GM06990 (cell line): ENCODE measurements around the gene JAG2.

Experiments
- DNase-seq: peaks from one replicate; pipeline ENCODE4 v3.0.0-alpha.2; 2011; ENCODE audit not compliant: insufficient read length; ENCODE audit errors: extremely low read depth
- H3K27me3 ChIP-seq: replicated peaks from 2 replicates; pipeline ENCODE4 v1.6.0; 2011; ENCODE audit warnings: low read length; ENCODE audit not compliant: control insufficient read depth, insufficient read depth
- H3K36me3 ChIP-seq: 2 replicates; pipeline ENCODE4 v1.5.1; 2011; ENCODE audit warnings: low read length; ENCODE audit not compliant: control insufficient read depth, insufficient read depth
- H3K4me3 ChIP-seq: replicated peaks from 2 replicates; pipeline ENCODE4 v1.5.1; 2011; ENCODE audit warnings: low read depth, mild to moderate bottlenecking, control low read depth, low read length
- TF ChIP-seq, protein P1 (sequence below): IDR thresholded peaks from 2 replicates; pipeline ENCODE4 v1.5.1; 2011; ENCODE audit warnings: low read length, control low read depth, mild to moderate bottlenecking, inconsistent platforms; ENCODE audit not compliant: insufficient read depth, poor library complexity, severe bottlenecking

JAG2 gene

DNA sequence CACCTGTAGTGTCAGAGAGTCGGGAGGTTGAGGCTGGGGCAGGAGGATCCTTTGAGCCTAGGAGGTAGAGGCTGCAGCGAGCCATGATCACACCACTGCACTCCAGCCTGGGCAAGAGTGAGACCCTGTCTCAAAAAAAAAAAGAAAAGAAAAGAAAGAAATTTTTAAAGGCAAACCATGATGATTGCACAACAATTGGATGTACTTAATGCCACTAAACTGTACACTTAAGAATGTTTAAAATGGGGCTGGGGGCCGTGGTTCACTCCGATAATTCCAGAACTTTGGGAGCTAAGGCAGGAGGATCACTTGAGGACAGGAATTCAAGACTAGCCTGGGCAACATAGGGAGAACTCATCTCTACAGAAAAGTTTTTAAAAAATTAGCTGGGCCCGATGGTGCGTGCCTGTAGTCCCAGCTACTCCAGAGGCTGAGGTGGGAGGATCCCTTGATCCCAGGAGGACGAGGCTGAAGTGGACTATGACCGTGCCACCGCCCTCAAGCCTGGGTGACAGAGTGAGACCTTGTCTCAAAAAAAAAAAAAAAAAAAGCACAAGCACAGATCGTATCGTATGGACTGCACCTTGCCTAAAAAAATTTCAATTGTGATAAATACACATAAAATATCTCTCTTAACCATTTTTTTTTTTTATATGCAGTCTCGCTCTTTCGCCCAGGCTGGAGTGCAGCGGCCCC is 32.7 kb downstream of the JAG2 start:
- no peak for DNase-seq
- TF ChIP-seq, protein P1, sequence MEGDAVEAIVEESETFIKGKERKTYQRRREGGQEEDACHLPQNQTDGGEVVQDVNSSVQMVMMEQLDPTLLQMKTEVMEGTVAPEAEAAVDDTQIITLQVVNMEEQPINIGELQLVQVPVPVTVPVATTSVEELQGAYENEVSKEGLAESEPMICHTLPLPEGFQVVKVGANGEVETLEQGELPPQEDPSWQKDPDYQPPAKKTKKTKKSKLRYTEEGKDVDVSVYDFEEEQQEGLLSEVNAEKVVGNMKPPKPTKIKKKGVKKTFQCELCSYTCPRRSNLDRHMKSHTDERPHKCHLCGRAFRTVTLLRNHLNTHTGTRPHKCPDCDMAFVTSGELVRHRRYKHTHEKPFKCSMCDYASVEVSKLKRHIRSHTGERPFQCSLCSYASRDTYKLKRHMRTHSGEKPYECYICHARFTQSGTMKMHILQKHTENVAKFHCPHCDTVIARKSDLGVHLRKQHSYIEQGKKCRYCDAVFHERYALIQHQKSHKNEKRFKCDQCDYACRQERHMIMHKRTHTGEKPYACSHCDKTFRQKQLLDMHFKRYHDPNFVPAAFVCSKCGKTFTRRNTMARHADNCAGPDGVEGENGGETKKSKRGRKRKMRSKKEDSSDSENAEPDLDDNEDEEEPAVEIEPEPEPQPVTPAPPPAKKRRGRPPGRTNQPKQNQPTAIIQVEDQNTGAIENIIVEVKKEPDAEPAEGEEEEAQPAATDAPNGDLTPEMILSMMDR = no peak
- no peaks in the 10 kb centered on the region for H3K27me3 ChIP-seq
- H3K36me3 ChIP-seq = no peaks in the 10 kb centered on the region
- no peak overlapping the region for H3K4me3 ChIP-seq

DNA sequence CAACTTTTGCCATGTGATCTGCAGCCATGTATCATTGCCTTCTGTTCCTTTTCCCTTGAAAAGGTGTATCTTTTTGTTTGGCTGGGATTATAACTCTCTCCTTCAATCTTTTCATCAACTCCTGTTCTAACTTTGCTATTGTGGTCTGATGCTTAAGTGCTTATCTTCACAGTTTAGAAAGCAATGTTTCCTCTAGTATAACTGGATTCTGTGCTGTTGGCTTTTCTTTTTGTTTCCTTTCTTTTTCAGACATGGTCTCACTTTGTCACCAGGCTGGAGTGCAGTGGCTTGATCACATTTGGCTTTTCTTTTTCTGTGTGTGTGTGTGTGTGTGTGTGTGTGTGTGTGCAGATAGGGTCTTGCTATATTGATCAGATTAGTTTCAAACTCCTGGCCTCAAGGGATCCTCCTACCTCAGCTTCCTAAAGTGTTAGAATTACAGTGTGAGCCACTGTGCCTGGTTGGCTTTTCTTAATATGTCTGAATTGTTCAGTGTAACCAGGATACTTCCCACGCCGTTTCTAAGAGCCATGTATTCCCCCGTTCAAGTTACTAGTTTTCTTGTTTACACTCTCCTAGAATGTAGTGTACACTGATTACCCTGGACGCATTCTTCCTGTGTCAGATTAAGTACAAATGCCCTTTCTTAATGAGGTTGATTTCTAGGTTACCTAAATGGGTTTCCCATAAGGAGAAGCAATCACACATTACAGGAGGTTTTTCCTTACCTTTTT is 35.5 kb downstream of the JAG2 start:
- TF ChIP-seq, protein P1 = no peak
- no peak for DNase-seq
- Histone ChIP-seq H3K27me3 (no peaks in the 10 kb centered on the region), H3K36me3 (no peaks in the 10 kb centered on the region), H3K4me3 (no peak overlapping the region)

DNA sequence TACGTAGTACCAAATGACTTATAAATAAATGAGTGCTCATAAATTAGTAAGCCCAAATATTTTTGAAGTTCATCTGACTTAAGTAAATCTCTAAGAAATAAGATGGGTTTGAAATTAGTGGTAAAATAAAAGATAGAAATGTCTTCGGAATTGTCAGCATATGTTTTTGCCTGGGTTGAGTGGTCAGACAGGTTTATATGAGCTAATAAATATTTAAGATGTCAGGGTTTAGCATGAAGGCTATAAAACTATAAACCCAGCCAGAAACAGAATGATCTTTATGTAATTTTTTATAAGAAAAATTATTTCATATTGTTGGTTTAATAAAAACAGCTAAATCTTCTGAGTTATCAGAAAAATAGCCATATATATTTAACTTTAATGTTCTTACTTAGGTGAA is 37.3 kb downstream of the JAG2 start:
- no peaks in the 10 kb centered on the region for H3K36me3 ChIP-seq
- TF ChIP-seq, protein P1 = no peak
- no peak for DNase-seq
- H3K4me3 ChIP-seq = no peak overlapping the region
- no peaks in the 10 kb centered on the region for H3K27me3 ChIP-seq

DNA sequence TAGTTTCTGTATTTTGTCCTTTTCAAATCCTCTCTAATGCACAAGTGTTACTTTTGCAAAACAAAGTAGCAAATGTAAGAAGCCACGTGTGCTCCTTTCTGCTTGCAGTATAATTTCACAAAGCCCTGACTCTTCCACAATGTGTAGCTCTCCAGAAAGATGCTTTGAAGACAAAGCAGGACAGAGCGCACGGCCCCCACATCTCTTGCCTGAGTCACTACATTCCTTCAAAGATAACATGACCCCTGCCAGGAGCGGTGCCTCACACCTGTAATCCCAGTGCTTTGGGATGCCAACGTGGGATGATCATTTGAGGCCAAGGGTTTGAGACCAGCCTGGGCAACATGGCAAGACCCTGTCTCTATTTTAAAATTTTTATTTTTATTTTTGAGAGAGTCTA is 40.5 kb downstream of the JAG2 start:
- no peaks in the 10 kb centered on the region; the same call in 1 of the 2 replicates for H3K27me3 ChIP-seq
- H3K4me3 ChIP-seq = no peak overlapping the region
- no peaks in the 10 kb centered on the region for H3K36me3 ChIP-seq
- DNase-seq = no peak
- TF ChIP-seq, protein P1 = no peak

DNA sequence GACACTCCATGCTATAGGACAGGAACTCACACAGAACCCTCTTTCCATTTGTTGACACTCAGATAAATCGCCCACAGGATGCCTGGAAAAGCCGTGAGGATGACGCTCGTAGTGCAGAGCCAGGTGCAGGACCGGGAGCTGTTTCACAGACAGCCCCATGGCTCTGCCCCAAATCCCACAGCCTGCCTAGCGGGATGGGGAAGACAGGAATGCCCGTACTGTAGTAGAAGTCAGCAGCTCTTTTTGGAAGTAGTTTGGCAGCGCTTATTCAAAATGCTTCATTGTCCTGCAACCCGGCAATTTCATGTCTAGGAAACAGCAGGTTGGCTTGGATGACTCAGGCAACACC is 41.6 kb downstream of the JAG2 start:
- Histone ChIP-seq H3K36me3 (no peaks in the 10 kb centered on the region), H3K4me3 (no peak overlapping the region), H3K27me3 (no peaks in the 10 kb centered on the region; the same call in 1 of the 2 replicates)
- TF ChIP-seq, protein P1 = no peak
- DNase-seq = no peak
